K562 (cell line): Measurements from ENCODE around the gene CD69. TPM values are rescaled to one million over a fixed set of nuclear protein-coding genes. Genes with fewer than 3 reads are reported as not detected.

Experiments
- ATAC-seq: fragments of 200-7000 bp; cut with Tn5 transposase; 3 replicates; pipeline ENCODE4 v1.9.1; 2020; ENCODE audit warnings: moderate library complexity
- BruUV-seq: library from RNA; stranded (reverse); fragments of 400-500 nt; replicated peaks from 2 replicates; lab custom pipeline; 2021; lab: Mats Ljungman, UMichigan
- CTCF ChIA-PET: fragments of 300-600 bp; formaldehyde crosslinking; extraction: SDS; loops from one replicate; lab custom pipeline; 2021; ENCODE audit warnings: low intra/inter-chr PET ratio; lab: Yijun Ruan, JAX
- POLR2A ChIA-PET: fragments of 300-600, 350-650 bp; sonication (Branson Sonifier 250); formaldehyde crosslinking; extraction: SDS; loops from one replicate; lab custom pipeline; 2021; ENCODE audit warnings: antibody characterized with exemption, inconsistent platforms; lab: Yijun Ruan, JAX
- DNase-seq, 4 experiments: peaks; one replicate each; pipeline versions ENCODE4 v3.0.0 to v3.0.0-alpha.2; 2011 to 2018; ENCODE audit warnings: low spot score in 3 of 4, mixed read lengths in 3 of 4; ENCODE audit errors: extremely low read depth in 1 of 4
- FAIRE-seq: peaks from 2 replicates; lab custom pipeline; 2011; peaks lifted over from hg19 to GRCh38; lab: Jason Lieb, UNC
- H2AFZ ChIP-seq: 2 replicates; pipeline ENCODE4 v1.6.0; 2011; ENCODE audit warnings: low read depth, low read length, control low read depth, inconsistent platforms
- H3K27ac ChIP-seq: fragments of 200-600 bp; 3 replicates; pipeline ENCODE4 v1.8.0; 2011; ENCODE audit warnings: low read depth, mild to moderate bottlenecking, control low read depth, inconsistent platforms, low read length, moderate library complexity, mixed read lengths; ENCODE audit errors: extremely low read depth
- H3K27me3 ChIP-seq, 2 experiments: fragments of 300-600 bp in 1 of 2; 2 replicates in 1 of 2; 3 replicates in 1 of 2; pipeline versions ENCODE4 v1.6.0 to v1.8.0; 2011; ENCODE audit warnings: inconsistent platforms in 2 of 2, low read length in 2 of 2, mild to moderate bottlenecking in 1 of 2, mixed read lengths in 1 of 2, moderate library complexity in 1 of 2; ENCODE audit not compliant: control insufficient read depth in 2 of 2, insufficient read depth in 2 of 2
- H3K36me3 ChIP-seq: fragments of 300-600 bp; 3 replicates; pipeline ENCODE4 v1.8.0; 2011; ENCODE audit warnings: mild to moderate bottlenecking, low read length, inconsistent platforms; ENCODE audit not compliant: control insufficient read depth, insufficient read depth
- H3K4me1 ChIP-seq, 2 experiments: fragments of 200-600 bp in 1 of 2; replicated peaks in 1 of 2; 2 replicates in 1 of 2; 3 replicates in 1 of 2; pipeline versions ENCODE4 v1.5.1 to v1.8.0; 2011; ENCODE audit warnings: inconsistent platforms in 2 of 2, low read length in 2 of 2, mild to moderate bottlenecking in 1 of 2, mixed read lengths in 1 of 2, moderate library complexity in 1 of 2; ENCODE audit not compliant: control insufficient read depth in 2 of 2, insufficient read depth in 2 of 2
- H3K4me2 ChIP-seq: 2 replicates; pipeline ENCODE4 v1.6.1; 2011; ENCODE audit warnings: low read length, control low read depth, inconsistent platforms, mixed read lengths; ENCODE audit not compliant: insufficient read depth
- H3K4me3 ChIP-seq: fragments of 200-600 bp; sonication (generic), shearing (Covaris generic); 2 replicates; pipeline ENCODE4 v1.5.1; 2016; ENCODE audit warnings: control low read depth, inconsistent platforms
- H3K79me2 ChIP-seq: fragments of 200-600 bp; 3 replicates; pipeline ENCODE4 v1.8.0; 2011; ENCODE audit warnings: low read length, inconsistent platforms; ENCODE audit not compliant: control insufficient read depth, insufficient read depth
- H3K9ac ChIP-seq, 2 experiments: 2 replicates each; pipeline versions ENCODE4 v1.6.0 to v1.6.1; 2011; ENCODE audit warnings: low read depth in 2 of 2, low read length in 2 of 2, control low read depth in 1 of 2, inconsistent platforms in 1 of 2, mild to moderate bottlenecking in 1 of 2, mixed read lengths in 1 of 2; ENCODE audit not compliant: insufficient read depth in 1 of 2
- H3K9me1 ChIP-seq: one replicate; pipeline ENCODE4 v1.6.0; 2011; ENCODE audit warnings: inconsistent platforms, mild to moderate bottlenecking, low read length, moderate library complexity; ENCODE audit not compliant: control insufficient read depth, insufficient read depth
- H3K9me3 ChIP-seq: replicated peaks from 2 replicates; pipeline ENCODE4 v1.5.1; 2011; ENCODE audit warnings: low read depth, low read length, inconsistent platforms; ENCODE audit not compliant: control insufficient read depth, insufficient read depth
- H4K20me1 ChIP-seq: replicated peaks from 2 replicates; pipeline ENCODE4 v1.6.1; 2011; ENCODE audit warnings: low read length, inconsistent platforms, mixed read lengths; ENCODE audit not compliant: control insufficient read depth, insufficient read depth
- CBX1 ChIP-seq: sonication (generic); IDR thresholded peaks from 2 replicates; pipeline ENCODE4 v1.6.1; 2016; ENCODE audit warnings: antibody characterized with exemption, low read depth, mild to moderate bottlenecking
- HDAC3 ChIP-seq: fragments of 450-650 bp; IDR thresholded peaks from 2 replicates; pipeline ENCODE4 v1.6.1; 2018; ENCODE audit warnings: borderline replicate concordance, mild to moderate bottlenecking, moderate library complexity; ENCODE audit not compliant: partially characterized antibody
- SMAD4 ChIP-seq: fragments of 250-450 bp; sonication (Bioruptor Pico); conservative IDR thresholded peaks from 2 replicates; pipeline ENCODE4 v1.8.0; 2021; ENCODE audit warnings: inconsistent platforms, mild to moderate bottlenecking, moderate library complexity
- YY1 ChIP-seq, 3 experiments: IDR thresholded peaks; 2 replicates each; pipeline ENCODE4 v1.6.1; 2011; ENCODE audit warnings: low read length in 2 of 3, mild to moderate bottlenecking in 2 of 3, moderate library complexity in 2 of 3, borderline replicate concordance in 1 of 3, control low read depth in 1 of 3, low read depth in 1 of 3; ENCODE audit not compliant: insufficient read depth in 3 of 3, insufficient replicate concordance in 2 of 3, control insufficient read depth in 1 of 3, insufficient read length in 1 of 3; ENCODE audit errors: extremely low read depth in 1 of 3
- ZNF561 ChIP-seq: fragments of 450-650 bp; formaldehyde crosslinking; conservative IDR thresholded peaks from 2 replicates; pipeline ENCODE4 v1.4.0; 2020; ENCODE audit warnings: mild to moderate bottlenecking, moderate library complexity
- ZNF699 ChIP-seq: fragments of 250-450 bp; sonication (Bioruptor Pico); IDR thresholded peaks from 2 replicates; pipeline ENCODE4 v1.8.0; 2021; ENCODE audit warnings: mild to moderate bottlenecking, moderate library complexity; ENCODE audit not compliant: insufficient replicate concordance
- ZSCAN32 ChIP-seq: fragments of 450-650 bp; formaldehyde crosslinking; IDR thresholded peaks from 2 replicates; pipeline ENCODE4 v1.4.0; 2020; ENCODE audit warnings: mild to moderate bottlenecking, moderate library complexity
- WGBS: fragments of 100-300 bp; shearing (Covaris generic); methylation state at CpG from one replicate; pipeline ENCODE4 v1.1.6; 2016; ENCODE audit warnings: low coverage, mixed read lengths; ENCODE audit not compliant: insufficient coverage; ENCODE audit errors: missing lambda C conversion rate; 5-methylcytosine and 5-hydroxymethylcytosine counted together
- in situ Hi-C: fragments of 300-500 bp; cut with MboI; formaldehyde crosslinking; loops from 4 replicates; pipeline ENCODE4 v1.15.0; 2018; ENCODE audit warnings: inconsistent platforms, mixed read lengths
- intact Hi-C: fragments of 100-400 bp; cut with micrococcal nuclease; formaldehyde crosslinking; loops from 2 replicates; pipeline ENCODE4 v1.14.2; 2022
- polyA plus RNA-seq, 8 experiments: library from polyadenylated mRNA; depleted of rRNA in 4 of 8; stranded (reverse) in 5 of 8; unstranded in 3 of 8; fragments of >200 nt; fragmentation: Nextera tagmentation in 2 of 8; fragmentation: Illumina TruSeq in 1 of 8; extraction: Ambion mirVana in 2 of 8; extraction: Trizol in 1 of 8; gene quantifications; 2 replicates each; pipeline versions ENCODE4 v1.2.1 to v1.2.3, GENCODE V29; 2011 to 2014; ENCODE audit warnings: inconsistent platforms in 1 of 8, missing spikeins in 1 of 8
- total RNA-seq, 7 experiments: library from RNA; depleted of rRNA in 6 of 7; stranded (reverse); fragments of >200 nt in 6 of 7; fragmentation: Illumina TruSeq in 2 of 7; extraction: Trizol in 2 of 7; gene quantifications; 2 replicates each; pipeline versions ENCODE4 v1.2.1 to v1.2.3, GENCODE V29; 2011 to 2021; ENCODE audit warnings: low replicate concordance in 1 of 7

Gene CD69
- total and polyA plus RNA-seq, 9 of the 15 experiments (the other 6 are each of a cell fraction or from before 2014, with no cell fraction given): 11.7 to 243 (median 54.4) TPM

- Histone ChIP-seq H3K36me3 (no peaks in the 10 kb centered on the region), H3K9me3 (no peaks in the 10 kb centered on the region), H4K20me1 (no peaks in the 10 kb centered on the region), H3K9ac (no peak overlapping the region), H3K4me2 (no peak overlapping the region), H2AFZ (peak overlapping the region; percentile 73), H3K79me2 (no peaks in the 10 kb centered on the region), H3K27me3 (no peaks in the 10 kb centered on the region), H3K4me1 (no peaks in the 10 kb centered on the region; a peak in 1 of 5 replicates), H3K27ac (no peak overlapping the region; the same call in 2 of the 3 replicates), H3K4me3 (no peak overlapping the region), H3K9me1 (no peaks in the 10 kb centered on the region)
- no peak for DNase-seq
- CTCF ChIA-PET: no interaction called here
- TF ChIP-seq HDAC3 (no peak), ZSCAN32 (CRISPR knock-in tag) (no peak), YY1 (IDR thresholded peaks at IDR 0.05; ENCODE audit: borderline replicate concordance in 1 of 3, control insufficient read depth in 1 of 3, extremely low read depth in 1 of 3, insufficient read depth in 3 of 3, insufficient read length in 1 of 3, insufficient replicate concordance in 2 of 3, low read depth in 1 of 3, low read length in 2 of 3) (no peak), ZNF561 (no peak), SMAD4 (CRISPR knock-in tag) (no peak), CBX1 (no peak), ZNF699 (CRISPR knock-in tag) (no peak)
- BruUV-seq: no TSS peak
- 29% methylated on average over 3 of the region's 3 CpGs for WGBS
- POLR2A ChIA-PET: interaction anchor here (0.6 kb wide), 1 partner anchor 281 kb away, joined by 3 read pairs; no protein-coding TSS in a partner anchor
- in situ Hi-C loops (no loop called here), intact Hi-C loops (no loop called here)
- no peak for FAIRE-seq
- ATAC-seq: no peak
These were observed 30.7 kb downstream of the CD69 start for GRCh38 chr12:9730011-9730410.
